Karpas-422 (cell line): ENCODE measurements around the gene KEAP1. TPM values are rescaled to one million over a fixed set of nuclear protein-coding genes. Genes with fewer than 3 reads are reported as not detected.

Experiments
- DNase-seq: peaks from one replicate; pipeline ENCODE4 v3.0.0-alpha.2; 2015
- H2AFZ ChIP-seq: fragments of 200-600 bp; sonication (generic); 2 replicates; pipeline ENCODE4 v1.6.1; 2014; ENCODE audit warnings: antibody characterized with exemption, low read length, mixed read lengths
- H3K27ac ChIP-seq: fragments of 200-600 bp; sonication (generic); 2 replicates; pipeline ENCODE4 v1.5.1; 2014; ENCODE audit warnings: mild to moderate bottlenecking, low read length, moderate library complexity
- H3K27me3 ChIP-seq: fragments of 200-600 bp; sonication (generic); 2 replicates; pipeline ENCODE4 v1.6.1; 2014; ENCODE audit warnings: low read length, mixed read lengths
- H3K36me3 ChIP-seq: fragments of 200-600 bp; sonication (generic); 2 replicates; pipeline ENCODE4 v1.6.1; 2014; ENCODE audit warnings: low read length, mixed read lengths; ENCODE audit not compliant: insufficient read depth
- H3K4me1 ChIP-seq: fragments of 200-600 bp; sonication (generic); 2 replicates; pipeline ENCODE4 v1.6.1; 2014; ENCODE audit warnings: mild to moderate bottlenecking, low read length, mixed read lengths
- H3K4me2 ChIP-seq: fragments of 200-600 bp; sonication (generic); 2 replicates; pipeline ENCODE4 v1.6.1; 2014; ENCODE audit warnings: low read length, low read depth, mild to moderate bottlenecking; ENCODE audit not compliant: poor library complexity, severe bottlenecking
- H3K4me3 ChIP-seq: fragments of 200-600 bp; sonication (generic); 2 replicates; pipeline ENCODE4 v1.5.1; 2014; ENCODE audit warnings: mild to moderate bottlenecking, antibody characterized with exemption, low read length, mixed read lengths
- H3K79me2 ChIP-seq: fragments of 200-600 bp; sonication (generic); 2 replicates; pipeline ENCODE4 v1.6.1; 2014; ENCODE audit warnings: mild to moderate bottlenecking, low read length, mixed read lengths
- H3K9ac ChIP-seq: fragments of 200-600 bp; sonication (generic); 2 replicates; pipeline ENCODE4 v1.6.0; 2014; ENCODE audit warnings: low read length
- H3K9me2 ChIP-seq: fragments of 200-600 bp; sonication (generic), shearing (Covaris generic); replicated peaks from 2 replicates; pipeline ENCODE4 v1.6.0; 2014; ENCODE audit warnings: mild to moderate bottlenecking, low read length, moderate library complexity; ENCODE audit not compliant: insufficient read depth
- H3K9me3 ChIP-seq: fragments of 300-700, 200-600 bp; sonication (generic); 2 replicates; pipeline ENCODE4 v1.6.1; 2014; ENCODE audit warnings: low read length, mixed read lengths
- H4K20me1 ChIP-seq: fragments of 200-600 bp; sonication (generic); 2 replicates; pipeline ENCODE4 v1.6.1; 2014; ENCODE audit warnings: mild to moderate bottlenecking, antibody characterized with exemption, low read length, low read depth; ENCODE audit not compliant: insufficient read depth
- total RNA-seq: library from RNA; depleted of rRNA; stranded (reverse); fragments of >200 nt; shearing (Covaris generic); gene quantifications from 2 replicates; pipeline ENCODE4 v1.2.3, GENCODE V29; 2014; ENCODE audit warnings: low replicate concordance

The KEAP1 gene
- total RNA-seq, 1 experiment from 2014 or later = 25.0 TPM

GRCh38 chr19:10454267-10454666, 48.9 kb downstream of the KEAP1 start:
- H3K36me3 ChIP-seq = no peaks in the 10 kb centered on the region
- no peak overlapping the region for H2AFZ ChIP-seq
- H3K27me3 ChIP-seq = no peaks in the 10 kb centered on the region
- H3K4me3 ChIP-seq = no peak overlapping the region
- H3K27ac ChIP-seq = no peak overlapping the region
- H3K4me2 ChIP-seq = no peak overlapping the region
- H3K9ac ChIP-seq = no peak overlapping the region
- H4K20me1 ChIP-seq = no peaks in the 10 kb centered on the region
- no peaks in the 10 kb centered on the region for H3K4me1 ChIP-seq
- peak; percentile 71 for DNase-seq
- H3K79me2 ChIP-seq = no peaks in the 10 kb centered on the region
- H3K9me3 ChIP-seq = no peaks in the 10 kb centered on the region
- H3K9me2 ChIP-seq = no peaks in the 10 kb centered on the region

GRCh38 chr19:10453852-10454251, 49.3 kb downstream of the KEAP1 start:
- Histone ChIP-seq H3K9ac (no peak overlapping the region), H3K4me3 (no peak overlapping the region), H3K9me3 (no peaks in the 10 kb centered on the region), H3K4me2 (no peak overlapping the region), H3K4me1 (no peaks in the 10 kb centered on the region), H3K9me2 (no peaks in the 10 kb centered on the region), H3K36me3 (no peaks in the 10 kb centered on the region), H4K20me1 (no peaks in the 10 kb centered on the region), H3K27me3 (no peaks in the 10 kb centered on the region), H2AFZ (no peak overlapping the region), H3K79me2 (no peaks in the 10 kb centered on the region), H3K27ac (no peak overlapping the region)
- DNase-seq = no peak

GRCh38 chr19:10452726-10453618, 50.2 kb downstream of the KEAP1 start:
- Histone ChIP-seq H4K20me1 (no peaks in the 10 kb centered on the region), H3K4me2 (no peak overlapping the region), H3K9ac (no peak overlapping the region), H3K4me1 (no peaks in the 10 kb centered on the region), H3K36me3 (no peaks in the 10 kb centered on the region), H3K79me2 (no peaks in the 10 kb centered on the region), H3K9me2 (no peaks in the 10 kb centered on the region), H2AFZ (no peak overlapping the region), H3K4me3 (no peak overlapping the region), H3K9me3 (no peaks in the 10 kb centered on the region), H3K27me3 (no peaks in the 10 kb centered on the region), H3K27ac (no peak overlapping the region)
- DNase-seq = no peak

GRCh38 chr19:10450853-10451609, 52.1 kb downstream of the KEAP1 start:
- Histone ChIP-seq H3K4me2 (no peak overlapping the region), H2AFZ (no peak overlapping the region), H3K27me3 (no peaks in the 10 kb centered on the region), H4K20me1 (no peaks in the 10 kb centered on the region), H3K4me3 (no peak overlapping the region), H3K9me2 (no peaks in the 10 kb centered on the region), H3K9me3 (no peaks in the 10 kb centered on the region), H3K79me2 (no peaks in the 10 kb centered on the region), H3K9ac (no peak overlapping the region), H3K4me1 (no peaks in the 10 kb centered on the region), H3K36me3 (no peaks in the 10 kb centered on the region), H3K27ac (no peak overlapping the region)
- DNase-seq = peak; percentile 94

- Histone ChIP-seq H3K79me2 (no peaks in the 10 kb centered on the region), H3K9me2 (no peaks in the 10 kb centered on the region), H3K9ac (no peak overlapping the region), H3K4me2 (no peak overlapping the region), H3K27ac (no peak overlapping the region), H3K4me1 (no peaks in the 10 kb centered on the region), H2AFZ (no peak overlapping the region), H4K20me1 (no peaks in the 10 kb centered on the region), H3K9me3 (no peaks in the 10 kb centered on the region), H3K27me3 (no peaks in the 10 kb centered on the region), H3K4me3 (no peak overlapping the region), H3K36me3 (no peaks in the 10 kb centered on the region)
- no peak for DNase-seq
Measured at GRCh38 chr19:10450191-10450852, 52.8 kb downstream of the KEAP1 start.

GRCh38 chr19:10449037-10449436, 54.1 kb downstream of the KEAP1 start:
- DNase-seq = no peak
- no peak overlapping the region for H2AFZ ChIP-seq
- no peak overlapping the region for H3K4me3 ChIP-seq
- H3K27ac ChIP-seq = no peak overlapping the region
- no peaks in the 10 kb centered on the region for H3K9me2 ChIP-seq
- H3K4me1 ChIP-seq = no peaks in the 10 kb centered on the region
- H3K4me2 ChIP-seq = no peak overlapping the region
- no peak overlapping the region for H3K9ac ChIP-seq
- no peaks in the 10 kb centered on the region for H3K9me3 ChIP-seq
- no peaks in the 10 kb centered on the region for H3K79me2 ChIP-seq
- no peaks in the 10 kb centered on the region for H4K20me1 ChIP-seq
- no peaks in the 10 kb centered on the region for H3K36me3 ChIP-seq
- H3K27me3 ChIP-seq = no peaks in the 10 kb centered on the region

- DNase-seq = no peak
- H3K4me2 ChIP-seq = no peak overlapping the region
- H3K9me3 ChIP-seq = no peaks in the 10 kb centered on the region
- H3K36me3 ChIP-seq = no peaks in the 10 kb centered on the region
- no peak overlapping the region for H3K9ac ChIP-seq
- no peaks in the 10 kb centered on the region for H3K4me1 ChIP-seq
- no peaks in the 10 kb centered on the region for H3K9me2 ChIP-seq
- H3K79me2 ChIP-seq = no peaks in the 10 kb centered on the region
- no peak overlapping the region for H2AFZ ChIP-seq
- no peaks in the 10 kb centered on the region; the same call in 1 of the 2 replicates for H4K20me1 ChIP-seq
- H3K4me3 ChIP-seq = no peak overlapping the region
- no peaks in the 10 kb centered on the region for H3K27me3 ChIP-seq
- H3K27ac ChIP-seq = no peak overlapping the region
Measured at GRCh38 chr19:10442698-10443097, 60.5 kb downstream of the KEAP1 start.

- no peaks in the 10 kb centered on the region for H3K79me2 ChIP-seq
- H3K4me3 ChIP-seq = no peak overlapping the region
- H3K4me2 ChIP-seq = no peak overlapping the region
- H3K27me3 ChIP-seq = no peaks in the 10 kb centered on the region
- H3K9ac ChIP-seq = no peak overlapping the region
- no peaks in the 10 kb centered on the region; the same call in 1 of the 2 replicates for H4K20me1 ChIP-seq
- DNase-seq = no peak
- H3K27ac ChIP-seq = no peak overlapping the region
- no peaks in the 10 kb centered on the region for H3K36me3 ChIP-seq
- no peaks in the 10 kb centered on the region for H3K4me1 ChIP-seq
- H3K9me3 ChIP-seq = no peaks in the 10 kb centered on the region
- no peak overlapping the region for H2AFZ ChIP-seq
- H3K9me2 ChIP-seq = no peaks in the 10 kb centered on the region
Measured at GRCh38 chr19:10439588-10439987, 63.6 kb downstream of the KEAP1 start.
